ENCODE results near the gene DACT2.

DACT2 gene

DNA sequence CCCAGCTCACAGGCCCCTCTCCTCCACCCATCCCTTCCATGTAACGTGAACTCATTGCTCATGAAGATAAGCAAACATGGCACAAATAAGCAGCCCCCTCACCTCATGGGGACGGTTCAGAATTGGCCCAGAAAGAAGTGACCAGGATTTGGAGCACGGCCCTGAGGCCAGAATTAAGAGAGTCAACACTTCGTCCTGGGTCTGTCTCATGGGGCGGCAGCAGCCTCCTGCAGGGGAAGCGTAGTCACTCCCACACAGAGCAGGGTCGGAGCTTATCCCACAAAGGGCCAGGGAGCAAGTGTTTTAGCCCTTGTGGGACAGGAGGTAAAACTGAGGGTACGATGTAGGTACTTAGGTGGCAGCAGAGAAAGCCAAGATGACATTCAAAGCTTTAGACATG, 28.6 kb upstream of the DACT2 start:
- H3K36me3 ChIP-seq (ENCODE audit: control insufficient read depth, insufficient read depth, low read length) = no peaks in the 10 kb centered on the region
- no CpG with 5 or more reads among the region's 8 CpGs for WGBS (ENCODE audit: insufficient coverage, insufficient read length)
- no peak for DNase-seq (ENCODE audit: low read depth, low spot score)
- H3K9me3 ChIP-seq (ENCODE audit: control insufficient read depth, insufficient read depth, low read length) = no peaks in the 10 kb centered on the region
- no peak overlapping the region for H3K4me3 ChIP-seq (ENCODE audit: low read length)
- no peak overlapping the region for H3K27ac ChIP-seq (ENCODE audit: low read length)
- no peaks in the 10 kb centered on the region for H3K4me1 ChIP-seq (ENCODE audit: control insufficient read depth, insufficient read depth, low read length)
- no peaks in the 10 kb centered on the region for H3K27me3 ChIP-seq (ENCODE audit: control insufficient read depth, insufficient read depth, low read length)

DNA sequence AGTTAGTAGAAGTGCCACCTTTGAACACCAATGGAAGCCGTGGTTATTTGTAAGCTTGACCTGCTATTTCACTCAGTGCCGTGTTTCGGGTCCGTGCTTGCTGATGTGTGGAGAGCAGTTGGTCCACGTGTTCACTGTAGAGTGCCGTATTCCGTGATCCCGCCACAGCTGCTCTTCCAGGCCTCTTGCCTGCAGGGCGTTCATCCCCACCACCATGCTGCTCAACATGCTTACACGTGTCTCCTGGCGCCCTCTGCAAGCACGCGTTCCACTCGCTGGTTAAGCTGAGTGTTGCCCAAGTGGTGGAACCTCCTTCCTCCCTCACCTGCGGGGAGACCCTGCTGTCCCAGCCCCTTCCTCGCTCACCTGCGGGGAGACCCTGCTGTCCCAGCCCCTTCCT, 28.0 kb upstream of the DACT2 start:
- no peaks in the 10 kb centered on the region for H3K9me3 ChIP-seq (ENCODE audit: control insufficient read depth, insufficient read depth, low read length)
- H3K27me3 ChIP-seq (ENCODE audit: control insufficient read depth, insufficient read depth, low read length) = no peaks in the 10 kb centered on the region
- no peaks in the 10 kb centered on the region for H3K4me1 ChIP-seq (ENCODE audit: control insufficient read depth, insufficient read depth, low read length)
- H3K36me3 ChIP-seq (ENCODE audit: control insufficient read depth, insufficient read depth, low read length) = no peaks in the 10 kb centered on the region
- no peak for DNase-seq (ENCODE audit: low read depth, low spot score)
- H3K27ac ChIP-seq (ENCODE audit: low read length) = no peak overlapping the region
- H3K4me3 ChIP-seq (ENCODE audit: low read length) = no peak overlapping the region
- no CpG with 5 or more reads among the region's 17 CpGs for WGBS (ENCODE audit: insufficient coverage, insufficient read length)

DNA sequence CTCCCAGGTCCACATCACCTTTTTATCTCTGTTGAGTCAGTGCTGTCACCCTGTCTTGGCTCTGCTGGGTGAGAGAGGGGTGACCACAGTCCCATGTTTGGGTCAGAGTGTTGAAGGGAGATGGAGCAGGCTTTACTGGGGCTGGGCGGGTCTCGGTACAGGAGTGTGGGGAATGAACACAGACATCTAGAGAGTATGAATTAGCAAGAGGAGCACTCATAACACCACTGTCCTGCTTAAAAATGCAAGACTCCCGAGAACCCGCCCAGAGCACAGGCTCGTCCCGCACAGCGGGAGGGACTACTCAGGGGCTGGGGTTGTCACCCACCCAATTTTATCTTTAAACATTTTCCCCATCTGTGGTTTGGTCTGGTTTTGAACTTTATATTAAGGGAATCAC, 27.5 kb upstream of the DACT2 start:
- no peak for DNase-seq (ENCODE audit: low read depth, low spot score)
- Histone ChIP-seq H3K27me3 (ENCODE audit: control insufficient read depth, insufficient read depth, low read length) (no peaks in the 10 kb centered on the region), H3K4me3 (ENCODE audit: low read length) (no peak overlapping the region), H3K36me3 (ENCODE audit: control insufficient read depth, insufficient read depth, low read length) (no peaks in the 10 kb centered on the region), H3K9me3 (ENCODE audit: control insufficient read depth, insufficient read depth, low read length) (no peaks in the 10 kb centered on the region), H3K4me1 (ENCODE audit: control insufficient read depth, insufficient read depth, low read length) (no peaks in the 10 kb centered on the region), H3K27ac (ENCODE audit: low read length) (no peak overlapping the region)
- WGBS (ENCODE audit: insufficient coverage, insufficient read length) = no CpG with 5 or more reads among the region's 7 CpGs

DNA sequence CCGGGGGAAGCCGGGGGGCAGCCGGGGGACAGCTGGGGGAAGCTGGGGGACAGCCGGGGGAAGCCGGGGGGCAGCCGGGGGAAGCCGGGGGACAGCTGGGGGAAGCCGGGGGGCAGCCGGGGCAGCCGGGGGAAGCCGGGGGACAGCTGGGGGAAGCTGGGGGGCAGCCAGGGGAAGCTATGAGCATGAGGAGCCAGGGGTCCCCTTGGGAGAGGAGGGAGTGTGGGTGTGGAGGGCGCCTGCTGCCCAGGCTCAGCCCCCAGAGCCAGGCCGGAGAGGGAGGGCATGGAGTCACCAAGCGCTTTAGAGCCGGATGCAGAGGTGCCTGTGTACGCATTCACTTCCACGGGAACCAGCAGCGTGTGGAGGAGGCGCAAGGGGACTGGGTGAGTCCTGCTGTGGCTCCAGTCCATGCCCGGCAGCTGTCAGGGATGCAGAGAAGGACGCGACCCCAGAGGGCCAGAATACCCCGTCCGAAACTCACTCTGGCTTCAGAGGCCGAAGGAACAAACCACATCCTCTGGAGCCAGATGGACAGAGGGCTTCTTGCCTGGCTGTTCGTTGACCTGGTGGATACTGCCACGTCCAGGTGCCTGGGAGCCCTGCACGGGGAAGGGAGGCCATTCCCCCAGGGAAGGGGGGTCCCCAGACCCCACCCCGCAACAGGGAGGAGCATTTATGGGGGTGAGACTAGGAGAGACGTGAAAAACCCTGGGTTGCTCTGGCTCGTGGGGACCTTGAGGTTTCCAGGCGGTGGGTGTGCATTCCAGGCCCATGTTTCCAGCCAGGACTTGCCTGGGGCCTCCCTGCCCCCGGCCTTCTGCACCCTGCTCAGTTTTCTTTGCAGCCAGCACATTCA, 26.5 kb upstream of the DACT2 start:
- no CpG with 5 or more reads among the region's 33 CpGs for WGBS (ENCODE audit: insufficient coverage, insufficient read length)
- Histone ChIP-seq H3K4me1 (ENCODE audit: control insufficient read depth, insufficient read depth, low read length) (no peaks in the 10 kb centered on the region), H3K27me3 (ENCODE audit: control insufficient read depth, insufficient read depth, low read length) (no peaks in the 10 kb centered on the region), H3K36me3 (ENCODE audit: control insufficient read depth, insufficient read depth, low read length) (no peaks in the 10 kb centered on the region), H3K9me3 (ENCODE audit: control insufficient read depth, insufficient read depth, low read length) (no peaks in the 10 kb centered on the region), H3K27ac (ENCODE audit: low read length) (no peak overlapping the region), H3K4me3 (ENCODE audit: low read length) (no peak overlapping the region)
- no peak for DNase-seq (ENCODE audit: low read depth, low spot score)

DNA sequence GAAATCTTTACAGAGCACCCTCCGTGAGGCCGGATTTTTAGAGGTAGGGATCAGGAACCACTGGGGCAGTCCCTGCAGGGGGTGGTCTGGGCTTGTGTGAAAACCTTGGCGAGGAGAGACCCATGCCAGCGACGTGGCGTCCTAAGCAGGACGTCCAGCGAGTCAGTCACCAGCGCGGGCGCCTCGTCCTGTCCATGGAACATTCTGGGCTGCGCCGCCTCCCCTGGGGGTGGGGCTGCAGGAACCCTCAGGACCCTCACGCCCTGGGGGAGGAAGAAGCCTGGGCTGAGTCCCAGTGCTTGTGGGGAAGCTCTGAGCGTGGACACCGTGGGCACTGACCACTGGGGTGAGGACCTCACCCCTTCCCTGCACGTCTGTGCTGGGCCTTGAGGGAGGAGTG, 25.7 kb upstream of the DACT2 start:
- Histone ChIP-seq H3K9me3 (ENCODE audit: control insufficient read depth, insufficient read depth, low read length) (no peaks in the 10 kb centered on the region), H3K36me3 (ENCODE audit: control insufficient read depth, insufficient read depth, low read length) (no peaks in the 10 kb centered on the region), H3K4me1 (ENCODE audit: control insufficient read depth, insufficient read depth, low read length) (no peaks in the 10 kb centered on the region; the same call in 1 of the 2 replicates), H3K27me3 (ENCODE audit: control insufficient read depth, insufficient read depth, low read length) (no peaks in the 10 kb centered on the region), H3K4me3 (ENCODE audit: low read length) (no peak overlapping the region), H3K27ac (ENCODE audit: low read length) (no peak overlapping the region)
- WGBS (ENCODE audit: insufficient coverage, insufficient read length) = no CpG with 5 or more reads among the region's 18 CpGs
- no peak for DNase-seq (ENCODE audit: low read depth, low spot score)

DNA sequence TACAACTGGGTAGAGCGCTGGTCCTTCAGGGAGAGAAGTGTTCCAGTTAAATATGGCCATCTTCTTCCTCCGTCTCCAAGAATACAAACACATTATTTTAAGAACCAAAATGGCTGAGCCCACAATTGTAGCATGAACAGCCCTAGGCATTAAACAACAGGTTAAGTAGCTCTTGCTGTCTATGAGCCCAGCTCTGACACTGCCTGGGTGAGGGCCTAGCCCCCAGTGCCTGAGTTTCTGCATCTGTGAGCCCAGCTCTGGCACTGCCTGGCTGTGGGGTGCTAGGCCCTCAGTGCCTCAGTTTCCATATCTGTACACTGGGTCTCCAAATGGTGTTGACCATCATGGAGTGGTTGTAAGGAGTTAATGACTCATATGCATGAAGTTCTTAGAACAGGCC, 24.8 kb upstream of the DACT2 start:
- Histone ChIP-seq H3K27ac (ENCODE audit: low read length) (no peak overlapping the region), H3K4me3 (ENCODE audit: low read length) (no peak overlapping the region), H3K36me3 (ENCODE audit: control insufficient read depth, insufficient read depth, low read length) (no peaks in the 10 kb centered on the region), H3K9me3 (ENCODE audit: control insufficient read depth, insufficient read depth, low read length) (no peaks in the 10 kb centered on the region), H3K4me1 (ENCODE audit: control insufficient read depth, insufficient read depth, low read length) (no peaks in the 10 kb centered on the region; the same call in 1 of the 2 replicates), H3K27me3 (ENCODE audit: control insufficient read depth, insufficient read depth, low read length) (no peaks in the 10 kb centered on the region)
- WGBS (ENCODE audit: insufficient coverage, insufficient read length) = no CpG with 5 or more reads among the region's 2 CpGs
- DNase-seq (ENCODE audit: low read depth, low spot score) = no peak

DNA sequence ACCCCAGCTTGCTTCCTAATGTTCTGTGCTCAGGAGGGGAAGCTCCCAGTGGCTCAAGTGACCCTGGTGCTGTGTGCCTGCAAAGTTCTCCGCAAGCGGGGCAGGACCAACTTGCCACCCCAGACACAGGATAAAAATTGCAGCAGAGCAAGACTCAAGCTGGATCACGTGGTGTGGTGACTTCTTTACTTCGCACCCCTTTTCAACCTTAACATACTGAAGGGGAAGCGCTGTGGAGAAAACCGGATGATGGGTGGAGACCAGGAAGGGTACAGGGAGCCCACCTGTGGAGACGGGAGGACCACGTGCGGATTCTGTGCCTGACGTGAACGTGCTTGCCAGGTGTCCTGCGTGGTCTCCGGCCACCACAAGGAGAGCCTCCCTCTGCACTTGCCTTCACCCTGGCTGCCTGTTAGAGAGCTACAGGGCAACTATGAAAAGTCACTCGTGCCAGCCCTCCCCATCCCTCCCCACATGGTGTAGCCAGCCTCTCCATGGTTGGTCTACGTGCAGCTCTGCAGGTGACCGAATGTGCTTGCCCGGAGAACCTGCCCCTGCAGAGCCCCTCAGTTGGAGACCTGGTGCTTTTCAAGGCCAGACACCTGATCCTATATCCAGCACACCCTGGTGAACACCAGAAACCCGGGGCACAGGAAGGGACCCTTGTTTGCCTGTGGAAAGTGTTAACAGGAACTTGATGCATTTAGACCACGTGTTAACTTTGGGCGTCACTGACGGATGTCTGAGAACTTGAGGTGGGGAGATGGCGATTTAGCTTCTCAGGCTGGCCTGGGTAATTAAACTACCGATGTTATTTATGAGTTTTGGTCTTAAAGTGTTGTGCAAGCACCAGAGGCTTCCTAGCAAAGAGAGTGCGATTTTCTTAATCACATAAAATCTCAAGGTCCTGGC, 23.9 kb upstream of the DACT2 start:
- Histone ChIP-seq H3K9me3 (ENCODE audit: control insufficient read depth, insufficient read depth, low read length) (no peaks in the 10 kb centered on the region), H3K4me3 (ENCODE audit: low read length) (no peak overlapping the region), H3K4me1 (ENCODE audit: control insufficient read depth, insufficient read depth, low read length) (no peaks in the 10 kb centered on the region; the same call in 1 of the 2 replicates), H3K27ac (ENCODE audit: low read length) (no peak overlapping the region), H3K36me3 (ENCODE audit: control insufficient read depth, insufficient read depth, low read length) (no peaks in the 10 kb centered on the region), H3K27me3 (ENCODE audit: control insufficient read depth, insufficient read depth, low read length) (no peaks in the 10 kb centered on the region)
- WGBS (ENCODE audit: insufficient coverage, insufficient read length) = no CpG with 5 or more reads among the region's 24 CpGs
- no peak for DNase-seq (ENCODE audit: low read depth, low spot score)

DNA sequence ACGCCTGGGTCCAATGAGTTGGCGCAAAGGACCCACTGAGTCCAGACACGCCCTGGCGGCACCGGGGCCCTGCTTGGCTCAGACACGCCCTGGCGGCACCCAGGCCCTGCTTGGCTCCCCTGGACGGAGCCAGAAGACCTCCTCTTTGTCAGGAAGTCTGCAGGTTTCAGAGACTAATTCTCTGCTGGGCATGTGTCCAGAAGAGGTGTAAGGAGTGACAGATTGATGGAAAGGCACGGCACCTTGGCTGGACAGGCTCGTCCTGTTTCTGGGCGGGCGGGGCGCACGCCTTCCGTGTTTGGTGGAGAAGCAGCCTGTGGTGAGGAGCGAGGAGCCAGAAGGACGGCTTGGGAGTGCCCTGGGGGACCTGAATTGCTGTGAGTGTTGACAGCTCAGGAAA, 23.1 kb upstream of the DACT2 start:
- no CpG with 5 or more reads among the region's 17 CpGs for WGBS (ENCODE audit: insufficient coverage, insufficient read length)
- H3K36me3 ChIP-seq (ENCODE audit: control insufficient read depth, insufficient read depth, low read length) = no peaks in the 10 kb centered on the region
- no peak for DNase-seq (ENCODE audit: low read depth, low spot score)
- no peaks in the 10 kb centered on the region for H3K27me3 ChIP-seq (ENCODE audit: control insufficient read depth, insufficient read depth, low read length)
- no peaks in the 10 kb centered on the region for H3K9me3 ChIP-seq (ENCODE audit: control insufficient read depth, insufficient read depth, low read length)
- no peak overlapping the region for H3K4me3 ChIP-seq (ENCODE audit: low read length)
- H3K27ac ChIP-seq (ENCODE audit: low read length) = no peak overlapping the region
- no peaks in the 10 kb centered on the region; the same call in 1 of the 2 replicates for H3K4me1 ChIP-seq (ENCODE audit: control insufficient read depth, insufficient read depth, low read length)

DNA sequence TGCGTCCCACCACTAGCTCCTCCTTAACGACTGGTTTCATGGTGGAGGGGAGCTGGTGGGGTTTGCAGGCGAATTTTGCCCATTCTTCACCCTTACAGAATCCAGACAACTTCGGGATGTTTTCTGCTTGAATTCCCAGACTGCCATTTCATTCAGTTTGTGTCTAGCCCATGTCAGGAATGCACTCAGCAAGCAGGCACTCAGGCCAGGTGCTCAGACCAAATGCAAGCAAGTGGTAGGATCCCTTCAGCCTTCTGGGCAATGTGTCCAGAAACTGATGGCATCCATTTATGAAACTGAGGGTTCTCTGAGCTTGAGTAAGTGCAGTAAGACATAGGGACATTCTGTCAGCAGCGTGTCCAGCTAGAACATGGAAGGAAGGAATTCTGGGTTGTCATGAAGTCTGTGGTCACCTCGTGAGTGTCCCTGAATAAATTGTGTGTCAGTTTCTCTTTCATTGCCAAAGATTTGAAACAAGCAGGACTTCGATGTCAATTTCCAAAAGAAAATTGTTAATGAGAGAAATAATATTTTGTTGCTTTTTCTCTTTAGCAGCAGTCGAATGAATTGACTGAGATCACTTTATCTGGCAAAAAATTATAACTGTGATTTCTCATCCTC, 21.8 kb upstream of the DACT2 start:
- no CpG with 5 or more reads among the region's 8 CpGs for WGBS (ENCODE audit: insufficient coverage, insufficient read length)
- Histone ChIP-seq H3K4me3 (ENCODE audit: low read length) (no peak overlapping the region), H3K4me1 (ENCODE audit: control insufficient read depth, insufficient read depth, low read length) (no peaks in the 10 kb centered on the region; the same call in 1 of the 2 replicates), H3K9me3 (ENCODE audit: control insufficient read depth, insufficient read depth, low read length) (no peaks in the 10 kb centered on the region), H3K36me3 (ENCODE audit: control insufficient read depth, insufficient read depth, low read length) (no peaks in the 10 kb centered on the region), H3K27ac (ENCODE audit: low read length) (no peak overlapping the region), H3K27me3 (ENCODE audit: control insufficient read depth, insufficient read depth, low read length) (no peaks in the 10 kb centered on the region)
- DNase-seq (ENCODE audit: low read depth, low spot score) = no peak

DNA sequence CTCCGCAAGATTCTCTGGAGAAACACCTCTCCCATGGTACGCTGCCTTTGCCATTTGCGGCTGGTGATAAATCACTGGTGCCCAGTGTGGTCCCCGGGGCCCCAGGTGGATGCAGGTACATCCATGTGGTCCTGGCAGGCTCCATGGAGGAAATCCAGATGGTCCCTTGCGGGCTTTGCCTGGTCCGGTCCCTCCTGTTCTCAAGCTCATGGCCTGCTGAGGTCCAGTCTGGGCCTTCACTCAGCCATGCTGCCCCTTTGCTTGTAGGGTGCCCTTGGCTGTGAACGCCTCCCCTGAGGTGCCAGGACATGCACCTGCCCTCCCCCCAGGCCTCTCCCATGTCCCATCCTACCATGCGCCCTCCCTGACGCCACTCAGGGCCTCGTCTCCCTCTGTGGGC, 21.2 kb upstream of the DACT2 start:
- no CpG with 5 or more reads among the region's 10 CpGs for WGBS (ENCODE audit: insufficient coverage, insufficient read length)
- no peak overlapping the region for H3K4me3 ChIP-seq (ENCODE audit: low read length)
- DNase-seq (ENCODE audit: low read depth, low spot score) = no peak
- no peak overlapping the region for H3K27ac ChIP-seq (ENCODE audit: low read length)
- no peaks in the 10 kb centered on the region for H3K27me3 ChIP-seq (ENCODE audit: control insufficient read depth, insufficient read depth, low read length)
- H3K4me1 ChIP-seq (ENCODE audit: control insufficient read depth, insufficient read depth, low read length) = no peaks in the 10 kb centered on the region; the same call in 1 of the 2 replicates
- no peaks in the 10 kb centered on the region for H3K9me3 ChIP-seq (ENCODE audit: control insufficient read depth, insufficient read depth, low read length)
- H3K36me3 ChIP-seq (ENCODE audit: control insufficient read depth, insufficient read depth, low read length) = no peaks in the 10 kb centered on the region
